GM13977 (cell line): Measurements from ENCODE around the gene ANXA3.

Source experiments
- DNase-seq: peaks from one replicate; pipeline ENCODE4 v3.0.0; 2012; ENCODE audit warnings: low spot score
- CTCF ChIP-seq: IDR thresholded peaks from 2 replicates; pipeline ENCODE4 v1.5.1; 2012; ENCODE audit warnings: mild to moderate bottlenecking, control low read depth; ENCODE audit not compliant: insufficient read depth; ENCODE audit errors: extremely low read depth, missing control alignments
- in situ Hi-C: fragments of 300-500 bp; cut with MboI; formaldehyde crosslinking; loops from one replicate; pipeline ENCODE4 v1.12.0; 2022; ENCODE audit warnings: low sequenced_read_pairs, low pct_unique_long_range_greater_than_20kb, mixed read lengths, inconsistent platforms; ENCODE audit not compliant: unreplicated experiment

ANXA3 gene

GRCh38 chr4:78553043-78553396, 1.4 kb downstream of the ANXA3 start:
- TF ChIP-seq CTCF, result no peak
- in situ Hi-C loops, result no loop called here
- no peak for DNase-seq

DNA sequence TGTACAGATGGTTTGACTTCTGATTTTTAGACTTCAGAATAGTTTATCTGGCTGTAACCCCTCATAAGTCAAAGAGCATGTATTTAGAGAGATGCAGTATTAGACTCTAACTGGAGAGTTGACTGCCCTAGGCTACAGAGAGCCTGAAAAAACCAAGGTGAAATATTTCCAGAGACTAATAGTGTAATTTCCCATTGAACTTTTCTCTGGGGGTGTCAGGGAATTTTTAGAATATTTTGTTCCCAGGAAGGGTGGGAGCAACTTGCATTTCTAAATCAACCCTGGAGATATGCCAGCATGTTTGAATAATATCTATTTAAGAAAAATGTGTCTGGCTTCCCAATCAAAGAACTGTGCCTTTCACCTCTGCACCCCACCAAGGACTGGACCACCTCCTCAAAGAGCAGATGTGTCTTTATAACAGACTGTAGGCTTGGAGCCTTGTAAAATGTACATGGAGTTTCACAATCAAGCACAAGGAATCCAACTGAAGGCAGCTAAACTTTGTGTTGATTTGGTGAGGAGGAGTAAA, 2.0 kb downstream of the ANXA3 start:
- TF ChIP-seq CTCF, result no peak
- DNase-seq, result no peak
- in situ Hi-C loops, result no loop called here

- in situ Hi-C loops, result no loop called here
- no peak for TF ChIP-seq CTCF
- no peak for DNase-seq
Observed at GRCh38 chr4:78556665-78557064, 5.1 kb downstream of the ANXA3 start.

- in situ Hi-C loops, result no loop called here
- DNase-seq, result no peak
- no peak for TF ChIP-seq CTCF
Observed at GRCh38 chr4:78557841-78558240, 6.3 kb downstream of the ANXA3 start.

DNA sequence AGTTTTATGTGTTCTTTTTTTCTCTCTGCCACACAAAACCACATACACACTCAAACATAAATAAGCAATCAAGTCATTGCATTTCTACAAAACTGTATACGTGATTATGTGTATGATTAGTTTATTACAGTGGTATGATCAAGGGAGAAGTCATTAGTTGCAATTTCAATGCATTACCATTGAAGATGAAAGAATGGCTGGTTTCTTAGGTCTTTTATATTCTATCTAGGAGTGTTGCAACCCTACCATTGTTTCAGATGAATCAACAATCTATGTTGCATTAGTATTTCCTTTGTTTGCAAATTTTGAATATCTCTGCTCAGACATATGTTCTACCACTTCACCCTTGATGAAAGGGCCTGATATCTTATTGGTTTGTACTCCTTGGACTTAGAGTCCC, 6.8 kb downstream of the ANXA3 start:
- in situ Hi-C loops, result no loop called here

GRCh38 chr4:78560296-78560963, 8.9 kb downstream of the ANXA3 start:
- in situ Hi-C loops, result no loop called here
- DNase-seq, result no peak
- TF ChIP-seq CTCF, result no peak

More for the DNA sequence above, 6.8 kb downstream of the ANXA3 start:
- no peak for DNase-seq
- no peak for TF ChIP-seq CTCF
